T-helper 1 cell treated with Interleukin-12 subunit alpha and Interleukin-12 subunit beta and Interleukin-4 antibody, amounts not matched to agents 30 ng/mL and 1 ng/mL, for 36 hours (primary cell): Measurements from ENCODE around the gene MUC13. TPM values are rescaled to one million over a fixed set of nuclear protein-coding genes. Genes with fewer than 3 reads are reported as not detected.

Source experiments
- intact Hi-C: fragments of 100-400 bp; cut with micrococcal nuclease; formaldehyde crosslinking; loops from one replicate; pipeline ENCODE4 v1.15.1; 2024
- total RNA-seq: library from RNA; stranded (reverse); gene quantifications from 2 replicates; pipeline ENCODE4 v1.2.3, GENCODE V29; 2022

MUC13 gene
- total RNA-seq, 1 donor from 2014 or later: not detected

- intact Hi-C loops: no loop called here
Observed at GRCh38 chr3:124878561-124879336, 55.8 kb downstream of the MUC13 start.

GRCh38 chr3:124877674-124878073 lies 56.9 kb downstream of the MUC13 start:
- intact Hi-C loops: no loop called here

- intact Hi-C loops: no loop called here
Observed at GRCh38 chr3:124876401-124876878, 58.1 kb downstream of the MUC13 start.

GRCh38 chr3:124873226-124873625 lies 61.3 kb downstream of the MUC13 start:
- intact Hi-C loops: no loop called here

- intact Hi-C loops: no loop called here
Observed at GRCh38 chr3:124867511-124867910, 67.0 kb downstream of the MUC13 start.

GRCh38 chr3:124862006-124862405 lies 72.5 kb downstream of the MUC13 start:
- intact Hi-C loops: no loop called here

- intact Hi-C loops: no loop called here
Observed at GRCh38 chr3:124861041-124861440, 73.5 kb downstream of the MUC13 start.

GRCh38 chr3:124860599-124860998 lies 74.0 kb downstream of the MUC13 start:
- intact Hi-C loops: no loop called here

GRCh38 chr3:124859025-124859424 lies 75.5 kb downstream of the MUC13 start:
- intact Hi-C loops: no loop called here

GRCh38 chr3:124858275-124858674 lies 76.3 kb downstream of the MUC13 start:
- intact Hi-C loops: no loop called here

- intact Hi-C loops: no loop called here
Observed at GRCh38 chr3:124856677-124857076, 77.9 kb downstream of the MUC13 start.

Other genes starting within 250 kb of the MUC13 start
- 32.5 and 33.6 TPM in 2 replicates for gene UMPS, start 204.3 kb downstream of the MUC13 start, total RNA-seq
- gene ITGB5, start 47.4 kb downstream of the MUC13 start, total RNA-seq: 0.59 and 0.73 TPM in 2 replicates
- gene HEG1, start 121.2 kb upstream of the MUC13 start, total RNA-seq: 39.9 and 44.6 TPM in 2 replicates